ENCODE measurements around the gene TBC1D23.
"Not testable (repeated sequence)": the region's sequence is repeated elsewhere in the genome, so short reads cannot be mapped to it uniquely, and the experiment has no call there.

Gene TBC1D23

GRCh38 chr3:100333970-100334487, 73.2 kb downstream of the TBC1D23 start:
- peaks cover 1% of the 10 kb centered on the region in 2 experiments for H3K36me3 ChIP-seq (ENCODE audit: control insufficient read depth in 1 of 2, insufficient read depth in 2 of 2, low read length in 2 of 2)
- no peak overlapping the region for H3K4ac ChIP-seq (ENCODE audit: low read depth, low read length)
- peaks cover 2 to 6% of the 10 kb centered on the region in 2 experiments for H3K4me1 ChIP-seq (ENCODE audit: control insufficient read depth in 1 of 2, insufficient read depth in 2 of 2, low read length in 2 of 2)
- no peak overlapping the region for H2BK12ac ChIP-seq (ENCODE audit: low read length)
- DNase-seq: no peak
- H2AFZ ChIP-seq (ENCODE audit: insufficient read depth, low read length, poor library complexity): peak overlapping the region; percentile 95
- peak overlapping the region; percentile 42 for H3K14ac ChIP-seq (ENCODE audit: low read length)
- peak overlapping the region; percentile 39 for H2BK5ac ChIP-seq (ENCODE audit: low read depth, low read length, poor library complexity)
- no peak overlapping the region for H3K18ac ChIP-seq (ENCODE audit: low read length)
- peaks cover 2% of the 10 kb centered on the region for H3K79me2 ChIP-seq (ENCODE audit: control insufficient read depth, insufficient read depth, low read length, poor library complexity)
- no peaks in the 10 kb centered on the region for H3K27me3 ChIP-seq (ENCODE audit: insufficient read depth, low read length)
- H2AK5ac ChIP-seq (ENCODE audit: low read length): no peak overlapping the region
- WGBS (ENCODE audit: extremely low coverage, insufficient coverage, insufficient read length): no CpG with 5 or more reads among the region's 14 CpGs
- H4K91ac ChIP-seq (ENCODE audit: low read depth, low read length): no peak overlapping the region
- H3K4me3 ChIP-seq (ENCODE audit: low read depth, low read length): peak overlapping the region; percentile 61
- H3K9me3 ChIP-seq (ENCODE audit: insufficient read depth, low read depth, low read length): no peaks in the 10 kb centered on the region
- peak overlapping the region; percentile 69 for H3K4me2 ChIP-seq (ENCODE audit: low read length)
- H3K9ac ChIP-seq (ENCODE audit: low read length): peak overlapping the region; percentile 13
- H3K27ac ChIP-seq (ENCODE audit: low read depth, low read length): peak overlapping the region; percentile 15
- H3K79me1 ChIP-seq (ENCODE audit: low read length): peaks cover 9% of the 10 kb centered on the region
- no peak overlapping the region for H3K23ac ChIP-seq (ENCODE audit: low read length)
- peak overlapping the region; percentile 30 for H2BK120ac ChIP-seq (ENCODE audit: insufficient read depth, low read length, poor library complexity)
- H4K8ac ChIP-seq (ENCODE audit: low read depth, low read length): peak overlapping the region; percentile 63
- peak overlapping the region; percentile 6 for H4K12ac ChIP-seq (ENCODE audit: low read depth, low read length)

GRCh38 chr3:100334488-100335351, 73.9 kb downstream of the TBC1D23 start, which contains the start of gene NIT2:
NIT2 (plus strand) TSS chr3:100334757; CDS start chr3:100334792, 35 bp downstream.
- WGBS (ENCODE audit: extremely low coverage, insufficient coverage, insufficient read length): no CpG with 5 or more reads among the region's 77 CpGs
- H2AFZ ChIP-seq (ENCODE audit: insufficient read depth, low read length, poor library complexity): peak within 1 kb of the TSS; percentile 98
- peak within 1 kb of the TSS; percentile 94 for H4K8ac ChIP-seq (ENCODE audit: low read depth, low read length)
- peak within 1 kb of the TSS; percentile 90 for H3K18ac ChIP-seq (ENCODE audit: low read length)
- no peak within 1 kb of the TSS for H3K23ac ChIP-seq (ENCODE audit: low read length)
- peak within 1 kb of the TSS; percentile 75 for H4K91ac ChIP-seq (ENCODE audit: low read depth, low read length)
- H3K9ac ChIP-seq (ENCODE audit: low read length): peak within 1 kb of the TSS; percentile 79
- peak within 1 kb of the TSS; percentile 69 for H3K4me2 ChIP-seq (ENCODE audit: low read length)
- peaks cover 2 to 3% of the 10 kb centered on the region in 2 experiments for H3K36me3 ChIP-seq (ENCODE audit: control insufficient read depth in 1 of 2, insufficient read depth in 2 of 2, low read length in 2 of 2)
- no peak within 1 kb of the TSS for H2AK5ac ChIP-seq (ENCODE audit: low read length)
- peaks cover 2 to 6% of the 10 kb centered on the region in 2 experiments for H3K4me1 ChIP-seq (ENCODE audit: control insufficient read depth in 1 of 2, insufficient read depth in 2 of 2, low read length in 2 of 2)
- H3K4me3 ChIP-seq (ENCODE audit: low read depth, low read length): peak within 1 kb of the TSS; percentile 77
- no peaks in the 10 kb centered on the region for H3K9me3 ChIP-seq (ENCODE audit: insufficient read depth, low read depth, low read length)
- peak within 1 kb of the TSS; percentile 87 for H4K12ac ChIP-seq (ENCODE audit: low read depth, low read length)
- peak; percentile 85 for DNase-seq
- peak within 1 kb of the TSS; percentile 87 for H3K14ac ChIP-seq (ENCODE audit: low read length)
- peak within 1 kb of the TSS; percentile 15 for H3K27ac ChIP-seq (ENCODE audit: low read depth, low read length)
- H3K79me1 ChIP-seq (ENCODE audit: low read length): peaks cover 9% of the 10 kb centered on the region
- peak within 1 kb of the TSS; percentile 53 for H2BK120ac ChIP-seq (ENCODE audit: insufficient read depth, low read length, poor library complexity)
- peaks cover 2% of the 10 kb centered on the region for H3K79me2 ChIP-seq (ENCODE audit: control insufficient read depth, insufficient read depth, low read length, poor library complexity)
- no peaks in the 10 kb centered on the region for H3K27me3 ChIP-seq (ENCODE audit: insufficient read depth, low read length)
- no peak within 1 kb of the TSS for H2BK12ac ChIP-seq (ENCODE audit: low read length)
- peak within 1 kb of the TSS; percentile 64 for H3K4ac ChIP-seq (ENCODE audit: low read depth, low read length)
- H2BK5ac ChIP-seq (ENCODE audit: low read depth, low read length, poor library complexity): peak within 1 kb of the TSS; percentile 39

- WGBS (ENCODE audit: extremely low coverage, insufficient coverage, insufficient read length): no CpG with 5 or more reads among the region's 14 CpGs
- no peak overlapping the region for H4K91ac ChIP-seq (ENCODE audit: low read depth, low read length)
- H3K79me1 ChIP-seq (ENCODE audit: low read length): peaks cover 9% of the 10 kb centered on the region
- no peak overlapping the region for H4K12ac ChIP-seq (ENCODE audit: low read depth, low read length)
- H3K4me1 ChIP-seq (ENCODE audit: control insufficient read depth in 1 of 2, insufficient read depth in 2 of 2, low read length in 2 of 2): peaks cover 2 to 6% of the 10 kb centered on the region in 2 experiments
- no peak overlapping the region for H3K23ac ChIP-seq (ENCODE audit: low read length)
- peaks cover 2% of the 10 kb centered on the region for H3K79me2 ChIP-seq (ENCODE audit: control insufficient read depth, insufficient read depth, low read length, poor library complexity)
- no peak overlapping the region for H2BK120ac ChIP-seq (ENCODE audit: insufficient read depth, low read length, poor library complexity)
- no peak overlapping the region for H3K27ac ChIP-seq (ENCODE audit: low read depth, low read length)
- peaks cover 5 to 7% of the 10 kb centered on the region in 2 experiments for H3K36me3 ChIP-seq (ENCODE audit: control insufficient read depth in 1 of 2, insufficient read depth in 2 of 2, low read length in 2 of 2)
- H3K18ac ChIP-seq (ENCODE audit: low read length): no peak overlapping the region
- no peak overlapping the region for H2BK12ac ChIP-seq (ENCODE audit: low read length)
- no peak overlapping the region for H3K9ac ChIP-seq (ENCODE audit: low read length)
- H3K27me3 ChIP-seq (ENCODE audit: insufficient read depth, low read length): no peaks in the 10 kb centered on the region
- DNase-seq: peak in 1 of 2 donors; percentile 21
- no peak overlapping the region for H3K4ac ChIP-seq (ENCODE audit: low read depth, low read length)
- H4K8ac ChIP-seq (ENCODE audit: low read depth, low read length): no peak overlapping the region
- H3K4me3 ChIP-seq (ENCODE audit: low read depth, low read length): no peak overlapping the region
- H3K4me2 ChIP-seq (ENCODE audit: low read length): peak overlapping the region; percentile 69
- H2AK5ac ChIP-seq (ENCODE audit: low read length): no peak overlapping the region
- H2AFZ ChIP-seq (ENCODE audit: insufficient read depth, low read length, poor library complexity): no peak overlapping the region
- no peak overlapping the region for H3K14ac ChIP-seq (ENCODE audit: low read length)
- H3K9me3 ChIP-seq (ENCODE audit: insufficient read depth, low read depth, low read length): no peaks in the 10 kb centered on the region
- no peak overlapping the region for H2BK5ac ChIP-seq (ENCODE audit: low read depth, low read length, poor library complexity)
These were observed 74.6 kb downstream of the TBC1D23 start for GRCh38 chr3:100335434-100335833.

- H3K14ac ChIP-seq (ENCODE audit: low read length); H3K36me3 ChIP-seq (ENCODE audit: control insufficient read depth in 1 of 2, insufficient read depth in 2 of 2, low read length in 2 of 2); H3K79me1 ChIP-seq (ENCODE audit: low read length); H3K4me3 ChIP-seq (ENCODE audit: low read depth, low read length); H2BK120ac ChIP-seq (ENCODE audit: insufficient read depth, low read length, poor library complexity); H2BK5ac ChIP-seq (ENCODE audit: low read depth, low read length, poor library complexity); H3K27ac ChIP-seq (ENCODE audit: low read depth, low read length); H3K23ac ChIP-seq (ENCODE audit: low read length); H2BK12ac ChIP-seq (ENCODE audit: low read length); H3K4me2 ChIP-seq (ENCODE audit: low read length); H3K4me1 ChIP-seq (ENCODE audit: control insufficient read depth in 1 of 2, insufficient read depth in 2 of 2, low read length in 2 of 2); H3K9me3 ChIP-seq (ENCODE audit: insufficient read depth, low read depth, low read length); H3K79me2 ChIP-seq (ENCODE audit: control insufficient read depth, insufficient read depth, low read length, poor library complexity); H3K27me3 ChIP-seq (ENCODE audit: insufficient read depth, low read length); DNase-seq; H3K18ac ChIP-seq (ENCODE audit: low read length); H4K8ac ChIP-seq (ENCODE audit: low read depth, low read length); H3K4ac ChIP-seq (ENCODE audit: low read depth, low read length); H2AFZ ChIP-seq (ENCODE audit: insufficient read depth, low read length, poor library complexity); H3K9ac ChIP-seq (ENCODE audit: low read length); H2AK5ac ChIP-seq (ENCODE audit: low read length); H4K91ac ChIP-seq (ENCODE audit: low read depth, low read length); H4K12ac ChIP-seq (ENCODE audit: low read depth, low read length): not testable (repeated sequence)
- no CpG with 5 or more reads among the region's 10 CpGs for WGBS (ENCODE audit: extremely low coverage, insufficient coverage, insufficient read length)
These were observed 75.4 kb downstream of the TBC1D23 start for GRCh38 chr3:100336229-100336628.

All from trophoblast cell (in vitro differentiated cells and primary cell).